Spinal cord (tissue), 10 donors: ENCODE results near the gene CCDC57. TPM values are rescaled to one million over a fixed set of nuclear protein-coding genes. Genes with fewer than 3 reads are reported as not detected.

Experiments
- DNase-seq, 6 donors: peaks; one replicate each; pipeline versions ENCODE4 v3.0.0 to v3.0.0-alpha.2; 2013 to 2015; ENCODE audit warnings: low spot score in 6 of 6, low read depth in 4 of 6
- H3K27ac ChIP-seq: one replicate; pipeline ENCODE4 v1.5.1; 2013; ENCODE audit warnings: low read depth, low read length, control low read depth
- H3K27me3 ChIP-seq: one replicate; pipeline ENCODE4 v1.6.1; 2013; ENCODE audit warnings: low read length; ENCODE audit not compliant: control insufficient read depth, insufficient read depth
- H3K36me3 ChIP-seq: one replicate; pipeline ENCODE4 v1.6.1; 2013; ENCODE audit warnings: low read length; ENCODE audit not compliant: control insufficient read depth, insufficient read depth
- H3K4me1 ChIP-seq: one replicate; pipeline ENCODE4 v1.6.1; 2013; ENCODE audit warnings: low read length; ENCODE audit not compliant: control insufficient read depth, insufficient read depth
- H3K4me3 ChIP-seq: one replicate; pipeline ENCODE4 v1.5.1; 2013; ENCODE audit warnings: low read depth, low read length, control low read depth
- H3K9me3 ChIP-seq: one replicate; pipeline ENCODE4 v1.6.1; 2013; ENCODE audit warnings: low read length; ENCODE audit not compliant: control insufficient read depth, insufficient read depth
- WGBS: methylation state at CpG from one replicate; pipeline ENCODE4 v1.1.5; 2013; ENCODE audit warnings: missing lambda C conversion rate; ENCODE audit not compliant: insufficient coverage; 5-methylcytosine and 5-hydroxymethylcytosine counted together
- polyA plus RNA-seq, 2 donors: library from polyadenylated mRNA; unstranded; fragments of 120-200 nt; gene quantifications; one replicate each; pipeline ENCODE4 v1.2.1, GENCODE V29; 2013; ENCODE audit not compliant: insufficient read length in 2 of 2
- total RNA-seq, 2 donors: library from RNA; depleted of rRNA in 1 of 2; stranded (reverse); fragments of 120-200 nt in 1 of 2; fragments of >200 nt in 1 of 2; gene quantifications; one replicate each; pipeline versions ENCODE4 v1.2.3 to v1.2.4, GENCODE V29; 2013 to 2014
- donor health status: healthy.

CCDC57 gene
- total and polyA plus RNA-seq, 4 donors, result 15.3 to 85.3 (median 39.7) TPM

GRCh38 chr17:82058855-82059249 lies 153.8 kb downstream of the CCDC57 start:
- WGBS, result 79% methylated on average over 10 of the region's 10 CpGs
- H3K9me3 ChIP-seq, result no peaks in the 10 kb centered on the region
- H3K4me3 ChIP-seq, result no peak overlapping the region
- H3K27me3 ChIP-seq, result no peaks in the 10 kb centered on the region
- no peak overlapping the region for H3K27ac ChIP-seq
- peaks cover 12% of the 10 kb centered on the region for H3K4me1 ChIP-seq
- DNase-seq, result no peak
- H3K36me3 ChIP-seq, result peaks cover 100% of the 10 kb centered on the region

- Histone ChIP-seq H3K27me3 (no peaks in the 10 kb centered on the region), H3K4me1 (peaks cover 14% of the 10 kb centered on the region), H3K4me3 (no peak overlapping the region), H3K9me3 (no peaks in the 10 kb centered on the region), H3K36me3 (peaks cover 100% of the 10 kb centered on the region), H3K27ac (no peak overlapping the region)
- WGBS, result 79% methylated on average over 17 of the region's 17 CpGs
- no peak for DNase-seq
Observed at GRCh38 chr17:82058230-82058854, 154.3 kb downstream of the CCDC57 start.

GRCh38 chr17:82056729-82057621 lies 155.7 kb downstream of the CCDC57 start:
- Histone ChIP-seq H3K4me1 (peaks cover 26% of the 10 kb centered on the region), H3K36me3 (peaks cover 91% of the 10 kb centered on the region), H3K4me3 (no peak overlapping the region), H3K27me3 (no peaks in the 10 kb centered on the region), H3K27ac (no peak overlapping the region), H3K9me3 (no peaks in the 10 kb centered on the region)
- 91% methylated on average over 28 of the region's 29 CpGs for WGBS
- DNase-seq, result no peak

GRCh38 chr17:82055965-82056728 lies 156.5 kb downstream of the CCDC57 start:
- H3K36me3 ChIP-seq, result peaks cover 83% of the 10 kb centered on the region
- 92% methylated on average over 27 of the region's 28 CpGs for WGBS
- no peaks in the 10 kb centered on the region for H3K27me3 ChIP-seq
- H3K4me1 ChIP-seq, result peaks cover 26% of the 10 kb centered on the region
- H3K27ac ChIP-seq, result no peak overlapping the region
- no peak overlapping the region for H3K4me3 ChIP-seq
- H3K9me3 ChIP-seq, result no peaks in the 10 kb centered on the region
- no peak for DNase-seq

GRCh38 chr17:82055023-82055964 lies 157.3 kb downstream of the CCDC57 start:
- H3K4me3 ChIP-seq, result no peak overlapping the region
- DNase-seq, result no peak
- peaks cover 35% of the 10 kb centered on the region for H3K4me1 ChIP-seq
- H3K27ac ChIP-seq, result no peak overlapping the region
- no peaks in the 10 kb centered on the region for H3K27me3 ChIP-seq
- H3K9me3 ChIP-seq, result no peaks in the 10 kb centered on the region
- peaks cover 80% of the 10 kb centered on the region for H3K36me3 ChIP-seq
- 80% methylated on average over 23 of the region's 26 CpGs for WGBS

GRCh38 chr17:82054351-82055022 lies 158.2 kb downstream of the CCDC57 start:
- Histone ChIP-seq H3K9me3 (no peaks in the 10 kb centered on the region), H3K27ac (no peak overlapping the region), H3K4me1 (peaks cover 43% of the 10 kb centered on the region), H3K4me3 (no peak overlapping the region), H3K27me3 (no peaks in the 10 kb centered on the region), H3K36me3 (peaks cover 80% of the 10 kb centered on the region)
- WGBS, result 95% methylated on average over 38 of the region's 38 CpGs
- DNase-seq, result no peak

GRCh38 chr17:82053556-82054263 lies 158.9 kb downstream of the CCDC57 start:
- Histone ChIP-seq H3K27ac (no peak overlapping the region), H3K4me3 (no peak overlapping the region), H3K9me3 (no peaks in the 10 kb centered on the region), H3K36me3 (peaks cover 80% of the 10 kb centered on the region), H3K27me3 (no peaks in the 10 kb centered on the region), H3K4me1 (peaks cover 43% of the 10 kb centered on the region)
- DNase-seq, result no peak
- 93% methylated on average over 25 of the region's 28 CpGs for WGBS

- Histone ChIP-seq H3K27ac (no peak overlapping the region), H3K4me3 (peak overlapping the region; percentile 58), H3K9me3 (no peaks in the 10 kb centered on the region), H3K4me1 (peaks cover 43% of the 10 kb centered on the region), H3K27me3 (no peaks in the 10 kb centered on the region), H3K36me3 (peaks cover 80% of the 10 kb centered on the region)
- no peak for DNase-seq
- 91% methylated on average over 19 of the region's 19 CpGs for WGBS
Observed at GRCh38 chr17:82053130-82053529, 159.5 kb downstream of the CCDC57 start.
